HG03175 (cell line): Measurements from ENCODE around the gene ZNF217.
A peak's percentile ranks its signal among the peaks of the same experiment; 100 is the strongest.
"Not testable (repeated sequence)": the region's sequence is repeated elsewhere in the genome, so short reads cannot be mapped to it uniquely, and the experiment has no call there.

Experiments
- ATAC-seq: cut with Tn5 transposase; IDR thresholded peaks from one replicate; pipeline ENCODE4 v1.9.1; 2021; ENCODE audit warnings: mild to moderate bottlenecking, moderate library complexity; ENCODE audit not compliant: unreplicated experiment

The ZNF217 gene

GRCh38 chr20:53622247-53623133, 28.9 kb upstream of the ZNF217 start:
- no peak for ATAC-seq

- ATAC-seq, result no peak
Measured at GRCh38 chr20:53621482-53622246, 28.0 kb upstream of the ZNF217 start.

GRCh38 chr20:53618490-53619000, 24.9 kb upstream of the ZNF217 start:
- ATAC-seq, result not testable (repeated sequence)

GRCh38 chr20:53617791-53618489, 24.3 kb upstream of the ZNF217 start:
- ATAC-seq, result no peak

GRCh38 chr20:53616489-53616888, 22.9 kb upstream of the ZNF217 start:
- not testable (repeated sequence) for ATAC-seq

- ATAC-seq, result no peak
Measured at GRCh38 chr20:53613748-53614147, 20.1 kb upstream of the ZNF217 start.

GRCh38 chr20:53612289-53612688, 18.6 kb upstream of the ZNF217 start:
- ATAC-seq, result not testable (repeated sequence)

GRCh38 chr20:53611449-53611894, 17.8 kb upstream of the ZNF217 start:
- ATAC-seq, result no peak

- peak; percentile 59 for ATAC-seq
Measured at GRCh38 chr20:53609491-53610445, 16.1 kb upstream of the ZNF217 start.

- no peak for ATAC-seq
Measured at GRCh38 chr20:53608456-53609452, 15.1 kb upstream of the ZNF217 start.

GRCh38 chr20:53608071-53608455, 14.4 kb upstream of the ZNF217 start:
- no peak for ATAC-seq

- no peak for ATAC-seq
Measured at GRCh38 chr20:53606364-53606985, 12.8 kb upstream of the ZNF217 start.

GRCh38 chr20:53605401-53605800, 11.8 kb upstream of the ZNF217 start:
- not testable (repeated sequence) for ATAC-seq

GRCh38 chr20:53604846-53605245, 11.2 kb upstream of the ZNF217 start:
- not testable (repeated sequence) for ATAC-seq

- ATAC-seq, result no peak
Measured at GRCh38 chr20:53602661-53603060, 9.0 kb upstream of the ZNF217 start.

GRCh38 chr20:53599910-53600632, 6.4 kb upstream of the ZNF217 start:
- no peak for ATAC-seq

- no peak for ATAC-seq
Measured at GRCh38 chr20:53599378-53599777, 5.7 kb upstream of the ZNF217 start.

- no peak for ATAC-seq
Measured at GRCh38 chr20:53599044-53599362, 5.4 kb upstream of the ZNF217 start.
